ENCODE results near the gene AKT1S1.

- no peak for TF ChIP-seq CTCF (IDR thresholded peaks at IDR 0.05; ENCODE audit: poor library complexity)
- no peak for TF ChIP-seq EZH2 (IDR thresholded peaks at IDR 0.05; ENCODE audit: borderline replicate concordance)
- TF ChIP-seq EZH2phosphoT487 (IDR thresholded peaks at IDR 0.05; ENCODE audit: low read depth, severe bottlenecking, unreplicated experiment) = no peak
Measured at GRCh38 chr19:49859682-49860335, 17.3 kb downstream of the AKT1S1 start.
